Measurements from ENCODE around the gene ZNF536. TPM values are rescaled to one million over a fixed set of nuclear protein-coding genes. Genes with fewer than 3 reads are reported as not detected.
A peak's percentile ranks its signal among the peaks of the same experiment; 100 is the strongest.
"Not testable (repeated sequence)": the region's sequence is repeated elsewhere in the genome, so short reads cannot be mapped to it uniquely, and the experiment has no call there.

ZNF536 gene
- total RNA-seq, 1 donor from 2014 or later: 22.4 TPM

DNA sequence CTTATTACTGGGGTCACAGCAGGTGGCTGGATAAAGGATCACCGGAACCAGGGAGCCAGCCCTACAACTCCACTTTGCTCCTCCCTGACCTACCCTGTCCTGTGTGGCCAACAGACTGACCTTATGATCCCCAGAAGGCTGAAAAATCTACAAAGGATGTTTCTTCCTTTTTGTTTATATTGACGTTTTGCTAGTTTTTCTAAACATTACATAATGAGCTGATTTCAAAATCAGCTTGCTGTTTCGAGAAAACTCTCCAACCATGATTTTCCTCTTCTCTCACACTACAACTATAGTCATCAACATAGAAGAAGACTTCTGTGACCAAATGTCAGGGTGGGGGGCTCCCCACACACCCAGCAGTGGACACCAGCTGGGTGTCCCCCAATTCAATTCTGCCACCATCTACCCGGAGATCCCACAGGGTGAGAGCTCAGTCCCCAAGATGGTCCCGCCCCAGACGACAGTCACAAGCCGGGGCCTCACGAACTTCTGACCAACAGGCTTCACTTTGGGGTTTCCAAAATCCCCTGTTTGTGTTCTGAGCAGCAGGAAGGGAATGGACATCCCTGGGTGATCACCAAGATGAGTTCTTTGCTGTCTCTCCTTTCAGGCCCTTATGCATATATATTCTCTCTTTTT is 35.0 kb downstream of the ZNF536 start:
- no peak for FAIRE-seq
- no peak for DNase-seq (ENCODE audit: low spot score in 2 of 2)

DNA sequence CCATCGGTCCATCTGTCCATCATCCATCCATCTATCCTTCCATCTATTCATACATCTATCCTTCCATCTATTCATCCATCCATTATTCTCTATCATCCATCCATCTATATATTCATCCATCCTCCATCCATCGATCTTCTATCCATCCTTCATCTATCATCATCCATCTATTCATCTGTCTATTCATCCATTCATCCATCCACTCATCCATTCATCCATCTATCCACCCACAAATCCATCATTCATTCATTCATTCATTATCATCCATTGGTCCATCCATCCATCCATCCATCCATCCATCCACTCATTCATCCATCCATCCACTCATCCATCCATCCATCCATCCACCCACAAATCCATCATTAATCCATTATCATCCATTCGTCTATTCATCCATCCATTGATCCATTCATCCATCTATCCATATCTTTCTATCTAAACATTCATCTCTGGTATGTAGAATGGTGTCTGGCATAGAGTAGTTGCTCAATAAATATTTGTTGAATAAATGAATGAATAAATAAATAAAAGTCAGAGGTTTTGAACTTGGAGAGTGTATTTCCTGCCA is 36.6 kb downstream of the ZNF536 start:
- no peak for FAIRE-seq
- no peak for DNase-seq (ENCODE audit: low spot score in 2 of 2)

DNA sequence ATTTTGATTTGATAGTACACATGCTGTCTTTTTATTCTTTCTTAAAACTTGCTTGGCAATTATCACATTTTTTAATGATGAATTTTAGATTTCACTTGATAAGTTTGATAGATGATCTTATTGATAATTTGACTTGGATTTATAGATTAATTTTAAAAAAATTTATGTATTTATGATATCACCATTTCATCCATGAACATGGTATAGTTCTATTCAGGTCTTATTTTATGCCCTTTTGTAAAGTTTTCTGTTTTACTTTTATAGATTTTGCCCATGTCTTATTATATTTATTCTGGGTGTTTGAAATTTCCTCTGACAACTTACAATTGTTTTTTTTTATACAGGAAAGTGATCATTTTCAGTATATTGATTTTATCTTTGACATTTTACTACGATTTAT is 39.5 kb downstream of the ZNF536 start:
- no peak for DNase-seq (ENCODE audit: low spot score in 2 of 2)
- FAIRE-seq: peak; percentile 76

DNA sequence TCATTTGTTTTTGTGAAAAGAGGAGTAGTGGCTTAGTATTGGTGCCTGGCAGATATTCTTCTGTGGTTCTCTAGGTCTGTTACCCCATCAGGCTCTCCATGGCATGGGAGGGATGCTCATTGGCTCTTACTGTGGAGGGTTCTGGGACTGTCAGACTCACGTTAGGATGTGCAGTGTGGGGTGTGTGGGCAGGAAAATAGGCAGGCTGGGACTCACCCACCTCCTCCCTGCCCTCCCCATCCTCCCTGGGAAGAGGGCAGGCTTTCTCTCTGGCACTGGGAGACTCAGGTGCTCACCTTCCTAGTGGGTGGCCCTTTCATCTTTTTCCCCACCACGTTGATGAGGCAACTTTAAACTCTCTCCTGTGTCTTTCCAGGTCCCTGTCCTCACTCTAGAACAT is 44.2 kb downstream of the ZNF536 start:
- no peak for DNase-seq (ENCODE audit: low spot score in 2 of 2)
- FAIRE-seq: no peak

DNA sequence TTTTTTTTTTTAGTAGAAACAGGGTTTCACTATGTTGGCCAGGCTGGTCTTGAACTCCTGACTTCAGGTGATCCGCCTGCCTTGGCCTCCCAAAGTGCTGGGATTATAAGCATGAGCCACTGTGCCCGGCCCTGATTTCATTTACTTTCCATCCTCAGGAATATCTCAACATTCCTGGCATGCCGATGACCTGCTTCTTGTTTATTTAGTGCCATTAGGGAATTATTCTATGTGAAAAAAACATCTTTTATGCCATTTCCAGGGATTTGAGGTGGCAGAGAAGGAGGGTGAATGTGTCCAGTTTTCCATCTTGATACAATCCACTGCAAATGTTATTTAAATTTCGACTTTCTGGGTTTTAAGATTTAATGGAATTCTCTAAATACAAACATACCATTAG is 45.0 kb downstream of the ZNF536 start:
- not testable (repeated sequence) for FAIRE-seq

DNA sequence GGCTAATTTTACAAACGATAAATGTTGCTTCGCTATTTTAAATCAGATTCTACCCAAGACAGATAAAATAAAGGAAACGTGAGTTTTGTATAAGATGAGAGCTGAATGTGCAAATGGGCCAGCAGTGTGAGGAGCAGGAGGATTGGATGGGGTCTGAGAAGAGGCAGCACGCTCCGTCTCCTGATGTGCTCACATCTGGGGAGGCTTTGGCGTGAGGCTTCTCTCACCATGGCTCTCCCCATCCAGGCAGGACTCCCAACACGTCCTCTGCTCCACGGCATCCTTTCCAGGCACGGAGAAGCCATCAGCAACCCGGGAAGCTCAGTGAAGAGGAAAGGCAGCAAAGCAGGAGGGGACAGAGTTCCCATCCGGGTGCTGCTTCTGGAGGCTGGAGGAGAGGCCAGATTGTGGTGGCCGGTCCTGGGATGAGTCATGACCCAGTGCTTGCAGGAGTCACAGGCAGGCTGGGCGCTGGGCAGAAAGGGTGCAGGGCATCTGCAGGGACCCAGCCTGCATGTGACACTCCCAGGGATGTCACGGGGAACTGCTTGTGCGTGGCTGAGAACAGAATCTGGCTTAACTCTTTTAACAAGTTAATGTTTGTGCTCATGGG is 47.5 kb downstream of the ZNF536 start:
- peak in 1 of 2 donors; percentile 35 for DNase-seq (ENCODE audit: low spot score in 2 of 2)
- no peak for FAIRE-seq

More for the DNA sequence above, 45.0 kb downstream of the ZNF536 start:
- DNase-seq (ENCODE audit: low spot score in 2 of 2): not testable (repeated sequence)

DNA sequence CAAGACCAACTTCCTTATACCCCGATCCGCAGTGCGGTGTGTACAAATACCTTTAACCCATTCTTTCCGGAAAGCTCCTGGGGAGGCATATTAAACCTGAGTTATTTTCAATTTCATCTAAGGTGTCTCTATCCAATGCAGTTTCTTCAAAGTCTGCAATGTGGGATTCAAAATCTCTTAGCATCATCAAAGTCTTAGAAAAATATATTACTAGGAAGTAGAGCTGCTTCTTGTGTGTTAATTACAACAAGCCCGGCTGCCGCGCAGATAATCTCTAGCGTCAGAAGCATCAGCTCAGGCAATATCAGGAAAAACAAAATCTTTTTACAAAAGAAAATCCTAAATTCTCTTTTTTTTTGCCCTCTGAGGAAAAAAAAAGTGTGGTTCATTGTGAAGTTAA is 48.1 kb downstream of the ZNF536 start:
- FAIRE-seq: no peak
- no peak for DNase-seq (ENCODE audit: low spot score in 2 of 2)

DNA sequence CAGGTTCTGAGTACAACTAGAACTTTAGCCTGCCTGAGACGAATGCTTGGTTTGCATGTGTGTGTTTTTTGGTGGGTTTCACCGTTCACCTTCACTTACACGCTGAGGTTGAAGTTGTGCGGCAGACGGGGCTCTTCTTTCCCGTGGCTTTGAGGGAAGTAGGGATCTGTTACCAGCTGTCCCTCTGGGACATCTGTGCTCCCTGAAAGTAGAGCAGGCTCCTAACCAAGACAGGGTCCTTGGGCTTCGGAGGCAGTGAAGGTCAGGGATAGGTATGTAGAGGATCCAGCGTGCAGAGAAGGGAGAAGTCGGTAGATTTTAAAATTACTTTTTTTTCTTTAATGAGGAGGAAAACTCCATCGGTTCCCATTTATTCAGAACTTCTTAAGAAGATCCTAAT is 48.7 kb downstream of the ZNF536 start:
- DNase-seq (ENCODE audit: low spot score in 2 of 2) (no peak), FAIRE-seq (no peak)

DNA sequence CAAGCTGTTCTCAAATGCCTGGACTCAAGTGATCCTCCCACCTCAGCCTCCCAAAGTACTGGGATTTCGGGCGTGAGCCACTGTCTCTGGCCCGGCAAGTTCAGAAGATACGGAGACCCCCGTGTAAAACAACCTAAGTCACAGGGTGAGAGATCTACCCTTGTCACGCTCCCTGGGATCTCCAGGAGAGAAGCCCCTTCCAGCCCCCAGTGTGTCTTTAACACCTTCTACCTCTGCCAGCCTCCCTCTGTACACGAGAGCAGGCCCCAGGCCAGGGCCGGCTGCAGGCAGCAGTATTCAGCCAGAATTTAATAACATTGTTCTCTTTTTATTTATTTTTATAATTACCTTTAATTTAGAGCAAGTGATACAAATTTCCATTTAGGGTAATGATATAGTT is 49.4 kb downstream of the ZNF536 start:
- FAIRE-seq (no peak), DNase-seq (ENCODE audit: low spot score in 2 of 2) (no peak)

DNA sequence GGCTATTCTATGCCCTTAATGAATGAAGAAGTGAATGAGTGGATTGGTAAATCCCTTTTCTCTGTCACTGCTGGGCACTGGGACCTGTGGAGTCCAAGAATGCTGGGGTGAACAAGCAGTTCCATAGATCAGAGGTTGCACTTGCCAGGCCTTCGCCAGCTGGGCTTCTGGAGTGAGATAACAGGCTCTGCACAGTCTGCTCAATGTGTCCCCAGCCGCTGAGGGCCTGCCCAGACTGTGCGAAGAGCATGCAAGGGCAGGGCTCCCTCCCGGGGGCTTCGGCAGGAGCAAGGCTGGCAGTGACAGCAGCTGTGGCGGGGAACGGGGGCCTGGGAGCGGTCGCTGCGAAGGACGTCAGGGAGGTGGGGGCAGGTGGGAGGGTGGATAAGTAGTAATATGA is 51.3 kb downstream of the ZNF536 start:
- DNase-seq (ENCODE audit: low spot score in 2 of 2): no peak
- no peak for FAIRE-seq

DNA sequence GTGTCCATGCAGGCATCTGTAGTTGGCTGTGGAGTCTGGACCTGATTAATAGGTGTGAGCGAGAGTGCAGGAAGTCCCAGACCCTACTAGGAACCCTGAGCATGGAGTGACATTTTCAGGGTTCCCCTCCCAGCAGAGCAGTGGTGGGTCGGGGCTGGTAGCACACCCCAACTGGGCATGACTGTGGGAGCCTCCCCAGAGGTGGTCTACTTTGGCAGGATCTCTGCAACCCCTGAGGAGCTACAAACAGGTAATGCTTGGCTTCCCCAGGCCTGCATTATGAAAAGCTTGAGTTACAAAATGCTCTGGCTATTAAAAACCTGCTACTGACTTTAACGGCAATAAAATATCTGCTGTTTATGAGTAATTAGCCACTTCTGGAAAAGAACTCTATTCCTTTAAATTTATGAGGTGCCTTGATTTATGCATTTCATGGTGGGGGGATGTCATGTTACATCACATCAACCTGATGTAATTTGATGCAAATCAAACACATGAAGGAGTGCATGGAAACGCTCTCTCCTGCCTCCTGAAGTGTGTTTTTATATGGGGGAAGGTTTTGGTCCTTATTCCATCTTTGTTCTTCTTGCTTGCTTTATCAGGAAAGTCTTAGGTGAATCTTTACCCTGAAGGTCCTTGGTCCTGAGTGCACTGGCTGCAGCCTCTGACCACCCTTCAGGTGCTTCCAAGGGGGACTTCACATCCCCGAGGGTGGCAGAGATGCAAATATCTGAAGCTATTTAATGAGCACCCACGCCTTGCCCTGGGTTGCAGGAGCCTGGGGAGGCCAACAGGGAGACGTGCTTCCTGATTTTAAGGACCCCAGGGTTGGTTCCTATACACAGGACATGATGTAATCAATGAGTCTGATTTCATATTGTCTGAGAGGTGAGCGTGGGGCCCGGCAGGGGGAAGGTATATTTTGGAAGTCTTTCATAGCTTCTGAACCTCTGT is 54.0 kb downstream of the ZNF536 start:
- FAIRE-seq: no peak
- DNase-seq (ENCODE audit: low spot score in 2 of 2): no peak

DNA sequence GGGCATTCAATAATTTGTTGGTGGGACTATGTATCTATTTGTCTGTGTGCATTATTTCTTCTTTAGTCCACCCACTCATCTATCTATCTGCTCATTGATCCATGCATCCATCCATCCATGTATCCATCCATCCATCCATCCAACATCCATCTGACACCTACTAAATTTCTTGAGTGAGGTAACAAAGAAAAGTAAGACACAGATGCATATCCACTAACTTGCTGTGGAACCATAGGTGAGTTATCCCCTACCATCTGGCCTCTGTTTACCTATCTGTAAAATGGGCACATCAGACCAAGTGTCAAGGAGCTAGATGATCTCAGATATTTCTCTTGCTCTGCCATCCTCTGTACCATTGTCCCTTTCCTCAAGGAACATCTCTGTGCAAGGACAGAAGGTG is 54.7 kb downstream of the ZNF536 start:
- FAIRE-seq (no peak), DNase-seq (ENCODE audit: low spot score in 2 of 2) (no peak)

DNA sequence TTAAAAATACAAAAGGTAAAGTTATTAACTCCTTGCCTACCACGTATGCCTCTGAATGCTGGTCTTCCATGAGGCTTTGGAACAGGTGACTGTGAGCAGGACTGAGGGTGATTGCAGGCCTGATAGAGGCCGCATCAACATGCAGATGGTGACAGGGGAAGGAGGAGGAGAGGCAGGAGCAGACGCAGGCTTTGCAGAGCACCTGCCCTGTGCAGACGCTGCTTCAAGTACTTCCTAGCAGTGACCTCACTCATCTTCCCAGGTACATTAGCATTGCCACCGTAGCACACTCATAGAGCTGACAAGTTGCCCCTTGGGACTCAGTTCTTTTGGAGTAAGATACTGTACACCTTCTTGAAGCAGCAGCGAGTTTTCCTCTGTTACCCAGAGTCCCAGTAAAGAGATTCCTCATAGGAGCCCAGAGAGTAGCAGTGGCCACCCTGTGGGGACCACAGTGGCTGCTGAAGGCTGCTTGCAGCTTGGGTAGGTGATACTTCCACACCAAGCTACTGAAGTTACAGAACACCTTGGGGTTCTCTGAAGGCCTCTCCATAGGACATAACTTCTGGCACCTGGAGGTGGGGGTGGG is 56.0 kb downstream of the ZNF536 start:
- DNase-seq (ENCODE audit: low spot score in 2 of 2) (no peak), FAIRE-seq (no peak)

DNA sequence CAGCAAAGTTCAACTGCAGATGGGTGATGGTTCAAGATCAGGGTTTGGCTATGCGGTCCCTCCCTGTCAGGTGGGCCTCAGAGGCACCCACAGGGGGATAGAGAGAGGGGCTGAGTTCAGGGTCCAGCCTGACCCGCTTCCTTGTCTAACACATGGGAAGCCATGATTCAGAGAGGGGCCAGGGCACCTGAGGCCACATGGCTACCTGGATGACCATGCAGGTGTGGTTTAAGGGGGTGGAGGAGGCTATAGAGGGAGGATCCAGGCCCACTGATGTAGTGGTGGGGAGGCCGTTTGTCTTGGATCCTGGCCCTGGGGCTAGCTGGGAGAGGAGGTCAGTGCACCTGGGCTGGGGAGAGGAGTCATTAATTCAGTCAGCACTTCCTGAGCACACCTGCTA is 56.7 kb downstream of the ZNF536 start:
- DNase-seq (ENCODE audit: low spot score in 2 of 2): no peak
- no peak for FAIRE-seq

DNA sequence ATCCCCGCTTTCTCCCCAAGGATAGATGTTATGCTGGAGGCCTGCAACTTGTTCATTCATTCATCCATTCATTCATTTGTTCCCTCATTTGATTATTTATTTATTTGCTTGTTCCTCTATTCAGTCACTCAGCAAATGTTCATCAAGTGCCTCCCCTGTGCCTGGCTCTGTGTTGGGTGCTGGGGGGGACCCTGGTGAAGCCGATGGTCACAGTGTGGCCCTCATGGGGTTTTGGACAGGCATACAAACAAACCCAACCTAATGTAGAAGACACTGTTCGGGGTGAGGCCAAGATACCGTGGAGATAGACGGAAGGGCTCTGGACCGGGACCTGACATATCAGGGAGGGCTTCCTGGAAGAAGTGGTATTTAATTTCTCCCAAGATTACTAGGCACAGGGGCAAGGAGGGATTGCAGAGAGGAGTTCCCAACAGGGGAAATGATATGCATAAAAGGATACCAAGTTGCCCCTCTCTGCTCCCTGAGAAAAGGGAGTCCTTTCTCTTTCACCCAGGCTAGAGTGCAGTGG is 58.1 kb downstream of the ZNF536 start:
- DNase-seq (ENCODE audit: low spot score in 2 of 2): no peak
- FAIRE-seq: no peak

DNA sequence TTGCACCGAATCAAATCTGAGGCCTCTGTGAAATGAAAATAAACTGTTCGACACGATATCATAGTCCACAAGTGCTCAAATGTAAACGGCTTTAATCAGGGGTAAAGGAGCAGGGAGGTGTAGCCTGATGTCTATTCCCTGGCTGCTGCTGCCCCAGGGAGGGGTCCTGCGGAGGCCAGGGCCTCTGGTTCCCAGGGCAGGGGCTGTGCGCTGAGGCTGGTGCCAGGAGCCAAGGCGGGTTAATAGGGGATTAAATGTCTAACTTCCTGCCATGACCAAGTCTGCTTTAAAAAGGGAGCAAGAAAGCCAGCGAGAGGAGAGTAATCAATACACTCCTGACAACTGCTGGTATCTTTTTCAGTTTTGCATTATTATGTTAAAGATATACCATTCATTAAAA is 59.4 kb downstream of the ZNF536 start:
- FAIRE-seq (no peak), DNase-seq (ENCODE audit: low spot score in 2 of 2) (no peak)

DNA sequence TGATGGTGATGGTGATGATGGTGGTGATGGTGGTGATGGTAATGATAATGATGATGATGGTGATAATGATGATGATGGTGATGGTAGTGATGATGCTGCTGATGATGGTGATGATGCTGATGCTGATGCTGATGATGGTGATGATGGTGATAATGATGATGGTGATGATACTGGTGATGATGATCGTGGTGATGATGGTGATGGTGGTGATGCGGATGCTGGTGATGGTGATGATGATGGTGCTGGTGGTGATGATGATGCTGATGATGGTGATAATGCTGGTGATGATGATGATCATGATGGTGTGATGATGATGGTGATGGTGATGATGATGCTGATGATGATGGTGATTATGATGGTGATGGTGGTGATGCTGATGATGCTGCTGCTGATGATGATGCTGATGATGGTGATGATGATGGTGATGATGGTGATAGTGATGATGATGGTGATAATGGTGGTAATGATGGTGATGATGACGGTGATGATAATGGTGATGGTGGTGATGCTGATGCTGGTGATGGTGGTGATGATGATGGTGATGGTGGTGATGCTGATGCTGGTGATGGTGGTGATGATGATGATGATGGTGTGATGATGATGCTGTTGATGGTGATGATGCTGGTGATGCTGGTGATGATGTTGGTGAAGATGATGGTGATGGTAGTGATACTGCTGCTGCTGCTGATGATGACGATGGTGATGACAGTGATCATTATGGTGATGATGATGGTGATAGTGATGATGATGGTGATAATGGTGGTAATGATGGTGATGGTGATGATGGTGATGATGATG is 62.8 kb downstream of the ZNF536 start:
- DNase-seq (ENCODE audit: low spot score in 2 of 2): no peak
- FAIRE-seq: no peak

DNA sequence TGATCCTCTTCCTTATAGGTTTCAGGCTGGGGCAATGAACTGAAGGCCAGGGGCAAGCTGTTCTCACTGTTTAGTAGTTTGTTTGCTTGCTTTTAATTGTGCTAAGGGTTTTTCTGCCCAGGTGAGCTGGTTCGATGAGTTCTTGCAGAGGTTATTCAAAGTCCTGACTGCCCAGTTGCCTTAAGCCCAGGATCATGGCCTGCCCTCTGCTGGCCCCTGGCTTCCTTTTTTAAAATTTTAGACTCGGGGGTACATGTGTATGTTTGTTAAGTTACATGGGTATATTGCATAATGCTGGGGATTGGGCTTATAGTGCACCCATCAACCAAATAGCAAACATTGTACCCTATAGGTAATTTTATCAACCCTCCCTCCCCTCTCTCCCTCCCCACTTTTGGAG is 65.7 kb downstream of the ZNF536 start:
- DNase-seq (ENCODE audit: low spot score in 2 of 2) (no peak), FAIRE-seq (no peak)

DNA sequence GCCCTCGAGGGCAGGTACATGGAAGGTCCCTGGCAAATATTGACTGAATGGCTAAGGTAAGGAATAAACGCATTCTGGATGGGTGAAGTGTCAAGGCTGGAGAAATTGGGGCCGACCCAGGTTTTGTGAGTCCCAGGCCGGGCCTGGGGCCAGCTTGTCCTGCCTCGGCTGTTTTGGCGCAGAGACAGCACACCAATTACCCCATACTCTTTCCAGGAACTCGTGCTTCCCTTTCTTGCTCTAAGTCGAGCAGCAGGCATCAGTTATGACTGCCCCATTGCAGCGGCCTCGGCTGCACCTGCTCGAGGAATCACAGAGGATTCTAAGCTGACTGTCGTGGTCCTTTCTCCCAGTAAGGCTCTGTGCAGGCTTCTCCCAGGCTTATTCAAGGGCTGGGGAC is 67.1 kb downstream of the ZNF536 start:
- FAIRE-seq (no peak), DNase-seq (ENCODE audit: low spot score in 2 of 2) (peak in 1 of 2 donors; percentile 35)

DNA sequence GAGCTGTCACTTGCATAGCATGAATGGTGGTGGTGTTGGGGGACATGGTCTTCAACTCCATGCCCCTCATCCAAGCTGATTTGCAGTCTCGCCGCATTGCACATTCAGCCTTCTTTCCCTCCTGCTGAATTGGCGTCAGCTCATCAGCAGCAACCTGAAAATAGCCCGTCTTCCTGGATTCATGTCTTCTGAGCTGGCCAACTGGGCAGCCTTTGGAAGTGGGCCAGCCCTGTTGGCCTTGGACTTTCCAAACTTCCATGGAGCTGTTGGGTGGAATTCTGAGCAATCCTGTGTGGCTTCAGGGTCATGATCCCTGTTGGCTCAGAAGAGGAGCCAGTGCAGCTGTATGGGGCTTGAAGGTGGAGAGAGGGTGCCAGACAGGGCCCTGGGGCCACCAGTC is 68.8 kb downstream of the ZNF536 start:
- DNase-seq (ENCODE audit: low spot score in 2 of 2) (no peak), FAIRE-seq (no peak)

All from frontal cortex (tissue), 4 donors.